Ishikawa (cell line): ENCODE results near the gene RALGPS1.

Experiments
- CEBPB ChIP-seq: IDR thresholded peaks from 2 replicates; pipeline ENCODE4 v1.6.1; 2012
- CREB1 ChIP-seq: IDR thresholded peaks from 2 replicates; pipeline ENCODE4 v1.6.1; 2012; ENCODE audit warnings: low read depth
- EGR1 ChIP-seq: IDR thresholded peaks from 2 replicates; pipeline ENCODE4 v1.6.1; 2012
- EP300 ChIP-seq: IDR thresholded peaks from 2 replicates; pipeline ENCODE4 v1.6.1; 2012; ENCODE audit warnings: borderline replicate concordance
- FOXM1 ChIP-seq: IDR thresholded peaks from 2 replicates; pipeline ENCODE4 v1.6.1; 2012; ENCODE audit warnings: low read depth, borderline replicate concordance
- NFIC ChIP-seq: IDR thresholded peaks from 2 replicates; pipeline ENCODE4 v1.6.1; 2012
- RAD21 ChIP-seq: IDR thresholded peaks from 2 replicates; pipeline ENCODE4 v1.6.1; 2012; ENCODE audit warnings: low read depth
- TAF1 ChIP-seq: IDR thresholded peaks from 2 replicates; pipeline ENCODE4 v1.6.1; 2012; ENCODE audit warnings: low read depth, mild to moderate bottlenecking
- YY1 ChIP-seq: IDR thresholded peaks from 2 replicates; pipeline ENCODE4 v1.6.1; 2012; ENCODE audit warnings: low read depth
- TF ChIP-seq, protein P1 (sequence below): IDR thresholded peaks from 2 replicates; pipeline ENCODE4 v1.6.1; 2012
- TF ChIP-seq, protein P2 (sequence below): IDR thresholded peaks from 2 replicates; pipeline ENCODE4 v1.6.1; 2012; ENCODE audit warnings: low read depth, mild to moderate bottlenecking
- TF ChIP-seq, protein P3 (sequence below): IDR thresholded peaks from 2 replicates; pipeline ENCODE4 v1.6.1; 2012

DNA sequence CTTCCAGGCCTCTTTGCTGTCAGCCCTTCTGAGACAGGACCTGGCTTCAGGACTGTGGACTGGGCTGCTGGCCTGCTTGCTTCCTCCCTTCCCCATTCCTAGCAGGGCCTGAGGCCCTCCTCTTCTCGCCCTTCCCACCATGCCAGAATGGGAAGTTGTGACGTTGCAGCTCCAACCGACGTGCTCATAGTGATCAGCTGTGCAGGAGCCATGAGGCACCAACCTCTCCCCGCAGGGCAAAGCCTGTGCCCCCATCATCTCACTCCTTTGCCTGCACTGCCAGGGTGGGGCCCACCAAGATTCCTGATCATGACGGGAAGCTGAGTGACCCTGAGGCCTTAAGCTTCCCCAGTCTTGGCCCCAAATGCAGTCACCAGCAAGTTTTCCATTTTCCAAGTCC lies 304.9 kb downstream of the RALGPS1 start:
- TF ChIP-seq, protein P1, sequence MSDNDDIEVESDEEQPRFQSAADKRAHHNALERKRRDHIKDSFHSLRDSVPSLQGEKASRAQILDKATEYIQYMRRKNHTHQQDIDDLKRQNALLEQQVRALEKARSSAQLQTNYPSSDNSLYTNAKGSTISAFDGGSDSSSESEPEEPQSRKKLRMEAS, result no peak
- TF ChIP-seq, protein P2, sequence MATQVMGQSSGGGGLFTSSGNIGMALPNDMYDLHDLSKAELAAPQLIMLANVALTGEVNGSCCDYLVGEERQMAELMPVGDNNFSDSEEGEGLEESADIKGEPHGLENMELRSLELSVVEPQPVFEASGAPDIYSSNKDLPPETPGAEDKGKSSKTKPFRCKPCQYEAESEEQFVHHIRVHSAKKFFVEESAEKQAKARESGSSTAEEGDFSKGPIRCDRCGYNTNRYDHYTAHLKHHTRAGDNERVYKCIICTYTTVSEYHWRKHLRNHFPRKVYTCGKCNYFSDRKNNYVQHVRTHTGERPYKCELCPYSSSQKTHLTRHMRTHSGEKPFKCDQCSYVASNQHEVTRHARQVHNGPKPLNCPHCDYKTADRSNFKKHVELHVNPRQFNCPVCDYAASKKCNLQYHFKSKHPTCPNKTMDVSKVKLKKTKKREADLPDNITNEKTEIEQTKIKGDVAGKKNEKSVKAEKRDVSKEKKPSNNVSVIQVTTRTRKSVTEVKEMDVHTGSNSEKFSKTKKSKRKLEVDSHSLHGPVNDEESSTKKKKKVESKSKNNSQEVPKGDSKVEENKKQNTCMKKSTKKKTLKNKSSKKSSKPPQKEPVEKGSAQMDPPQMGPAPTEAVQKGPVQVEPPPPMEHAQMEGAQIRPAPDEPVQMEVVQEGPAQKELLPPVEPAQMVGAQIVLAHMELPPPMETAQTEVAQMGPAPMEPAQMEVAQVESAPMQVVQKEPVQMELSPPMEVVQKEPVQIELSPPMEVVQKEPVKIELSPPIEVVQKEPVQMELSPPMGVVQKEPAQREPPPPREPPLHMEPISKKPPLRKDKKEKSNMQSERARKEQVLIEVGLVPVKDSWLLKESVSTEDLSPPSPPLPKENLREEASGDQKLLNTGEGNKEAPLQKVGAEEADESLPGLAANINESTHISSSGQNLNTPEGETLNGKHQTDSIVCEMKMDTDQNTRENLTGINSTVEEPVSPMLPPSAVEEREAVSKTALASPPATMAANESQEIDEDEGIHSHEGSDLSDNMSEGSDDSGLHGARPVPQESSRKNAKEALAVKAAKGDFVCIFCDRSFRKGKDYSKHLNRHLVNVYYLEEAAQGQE, result no peak
- TF ChIP-seq NFIC (no peak), YY1 (no peak), RAD21 (no peak), CREB1 (no peak), FOXM1 (no peak), CEBPB (no peak), EGR1 (no peak), EP300 (no peak), TAF1 (no peak)
- TF ChIP-seq, protein P3, sequence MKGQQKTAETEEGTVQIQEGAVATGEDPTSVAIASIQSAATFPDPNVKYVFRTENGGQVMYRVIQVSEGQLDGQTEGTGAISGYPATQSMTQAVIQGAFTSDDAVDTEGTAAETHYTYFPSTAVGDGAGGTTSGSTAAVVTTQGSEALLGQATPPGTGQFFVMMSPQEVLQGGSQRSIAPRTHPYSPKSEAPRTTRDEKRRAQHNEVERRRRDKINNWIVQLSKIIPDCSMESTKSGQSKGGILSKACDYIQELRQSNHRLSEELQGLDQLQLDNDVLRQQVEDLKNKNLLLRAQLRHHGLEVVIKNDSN, result no peak
